ENCODE results near the gene PRIMA1. TPM values are rescaled to one million over a fixed set of nuclear protein-coding genes. Genes with fewer than 3 reads are reported as not detected.

Gene PRIMA1
- total and polyA plus RNA-seq, 7 experiments from 2014 or later, result not detected

GRCh38 chr14:93720076-93720815, 68.0 kb downstream of the PRIMA1 start:
- Histone ChIP-seq H3K4me1 (ENCODE audit: control insufficient read depth in 2 of 2, insufficient read depth in 2 of 2, low read length in 2 of 2) (no peaks in the 10 kb centered on the region), H3K36me3 (ENCODE audit: control insufficient read depth in 2 of 3, insufficient read depth in 3 of 3, low read length in 3 of 3) (no peaks in the 10 kb centered on the region), H3K27ac (ENCODE audit: low read depth, low read length) (no peak overlapping the region), H3K4me3 (ENCODE audit: low read length) (no peak overlapping the region), H3K9me3 (ENCODE audit: control insufficient read depth in 2 of 3, low read length in 3 of 3) (no peaks in the 10 kb centered on the region), H3K27me3 (ENCODE audit: control insufficient read depth in 2 of 2, insufficient read depth in 2 of 2, low read length in 2 of 2) (no peaks in the 10 kb centered on the region)
- intact Hi-C loops (cut with micrococcal nuclease), result no loop called here
- CTCF ChIA-PET, result no interaction called here
- Mint-ChIP-seq H3K9me3 (peaks cover 0 to 8% (median 0%) of the 10 kb centered on the region in 11 donors), H3K4me1 (peaks cover 0 to 5% (median 0%) of the 10 kb centered on the region in 7 donors), H3K27ac (no peak overlapping the region), H3K27me3 (peaks cover 0 to 8% (median 3%) of the 10 kb centered on the region in 5 donors), H3K4me3 (no peak overlapping the region), H3K36me3 (no peaks in the 10 kb centered on the region)
- no peak for ATAC-seq
- POLR2A ChIA-PET, result no interaction called here
- DNase-seq, result no peak

GRCh38 chr14:93719256-93719655, 69.0 kb downstream of the PRIMA1 start:
- Histone ChIP-seq H3K4me1 (ENCODE audit: control insufficient read depth in 2 of 2, insufficient read depth in 2 of 2, low read length in 2 of 2) (no peaks in the 10 kb centered on the region), H3K36me3 (ENCODE audit: control insufficient read depth in 2 of 3, insufficient read depth in 3 of 3, low read length in 3 of 3) (no peaks in the 10 kb centered on the region), H3K4me3 (ENCODE audit: low read length) (no peak overlapping the region), H3K9me3 (ENCODE audit: control insufficient read depth in 2 of 3, low read length in 3 of 3) (no peaks in the 10 kb centered on the region), H3K27ac (ENCODE audit: low read depth, low read length) (no peak overlapping the region), H3K27me3 (ENCODE audit: control insufficient read depth in 2 of 2, insufficient read depth in 2 of 2, low read length in 2 of 2) (no peaks in the 10 kb centered on the region)
- no peak for ATAC-seq
- Mint-ChIP-seq H3K9me3 (peaks cover 0 to 8% (median 0%) of the 10 kb centered on the region in 11 donors), H3K4me3 (no peak overlapping the region), H3K27me3 (peaks cover 0 to 18% (median 0%) of the 10 kb centered on the region in 5 donors), H3K4me1 (peaks cover 0 to 3% (median 0%) of the 10 kb centered on the region in 7 donors), H3K36me3 (no peaks in the 10 kb centered on the region), H3K27ac (no peak overlapping the region)
- DNase-seq, result no peak
- POLR2A ChIA-PET, result no interaction called here
- CTCF ChIA-PET, result no interaction called here
- intact Hi-C loops (cut with micrococcal nuclease), result no loop called here

GRCh38 chr14:93717668-93718320, 70.5 kb downstream of the PRIMA1 start:
- ChIA-PET CTCF (no interaction called here), POLR2A (no interaction called here)
- Histone ChIP-seq H3K4me3 (ENCODE audit: low read length) (no peak overlapping the region), H3K27me3 (ENCODE audit: control insufficient read depth in 2 of 2, insufficient read depth in 2 of 2, low read length in 2 of 2) (no peaks in the 10 kb centered on the region), H3K36me3 (ENCODE audit: control insufficient read depth in 2 of 3, insufficient read depth in 3 of 3, low read length in 3 of 3) (no peaks in the 10 kb centered on the region), H3K4me1 (ENCODE audit: control insufficient read depth in 2 of 2, insufficient read depth in 2 of 2, low read length in 2 of 2) (no peaks in the 10 kb centered on the region), H3K27ac (ENCODE audit: low read depth, low read length) (no peak overlapping the region), H3K9me3 (ENCODE audit: control insufficient read depth in 2 of 3, low read length in 3 of 3) (no peaks in the 10 kb centered on the region)
- DNase-seq (no peak), ATAC-seq (no peak)
- H3K4me1 Mint-ChIP-seq, result peaks cover 0 to 3% (median 0%) of the 10 kb centered on the region in 7 donors
- intact Hi-C loops (cut with micrococcal nuclease), result no loop called here
- peaks cover 0 to 8% (median 0%) of the 10 kb centered on the region in 11 donors for H3K9me3 Mint-ChIP-seq
- H3K36me3 Mint-ChIP-seq, result no peaks in the 10 kb centered on the region
- peaks cover 0 to 19% (median 4%) of the 10 kb centered on the region in 5 donors for H3K27me3 Mint-ChIP-seq
- no peak overlapping the region for H3K27ac Mint-ChIP-seq
- H3K4me3 Mint-ChIP-seq, result no peak overlapping the region

DNA sequence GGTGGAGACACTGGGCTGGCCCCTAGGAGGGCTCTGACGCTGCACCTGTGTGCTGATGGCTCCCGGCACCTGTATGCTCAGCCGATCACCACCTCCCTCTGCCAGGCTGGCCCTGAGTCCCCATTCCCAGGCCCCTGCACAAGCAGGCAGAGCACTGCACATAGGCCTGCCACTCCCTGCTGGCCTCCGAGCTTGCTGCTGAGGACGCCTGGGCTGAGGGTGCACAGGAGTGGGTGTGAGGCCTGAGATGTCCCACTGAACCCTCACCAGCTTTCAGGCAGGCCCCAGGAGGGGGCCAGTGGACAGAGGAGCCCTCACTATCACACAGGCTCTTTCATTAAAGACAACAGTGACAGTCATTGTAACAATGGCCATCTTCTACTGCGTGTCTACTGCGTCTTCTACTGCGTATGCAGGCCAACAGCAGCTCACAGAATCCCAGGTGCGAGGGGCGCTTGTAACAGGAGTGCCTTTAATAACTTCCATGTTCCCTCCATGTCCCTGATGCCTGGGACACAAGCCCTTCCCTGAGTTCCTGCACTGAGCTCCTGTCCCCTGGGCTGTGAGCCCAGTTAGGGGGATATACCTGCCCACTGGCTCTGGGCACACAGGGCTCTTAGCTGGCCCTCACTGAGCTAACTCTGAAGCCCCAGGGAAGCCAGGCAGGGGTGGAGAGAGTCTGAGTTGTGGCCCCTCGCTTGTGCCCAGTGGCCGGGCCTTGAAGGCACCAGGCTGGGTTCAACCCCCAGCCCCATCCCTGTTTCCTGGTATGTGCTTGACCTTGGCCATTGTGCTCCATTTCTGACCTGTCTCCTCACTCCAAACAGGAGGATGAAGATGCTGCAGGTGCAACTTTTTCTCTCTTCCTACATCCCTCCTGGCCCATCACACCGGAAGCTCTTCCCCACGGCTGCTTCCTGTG, 71.3 kb downstream of the PRIMA1 start:
- Histone ChIP-seq H3K27me3 (ENCODE audit: control insufficient read depth in 2 of 2, insufficient read depth in 2 of 2, low read length in 2 of 2) (no peaks in the 10 kb centered on the region), H3K4me3 (ENCODE audit: low read length) (no peak overlapping the region), H3K36me3 (ENCODE audit: control insufficient read depth in 2 of 3, insufficient read depth in 3 of 3, low read length in 3 of 3) (no peaks in the 10 kb centered on the region), H3K4me1 (ENCODE audit: control insufficient read depth in 2 of 2, insufficient read depth in 2 of 2, low read length in 2 of 2) (no peaks in the 10 kb centered on the region), H3K9me3 (ENCODE audit: control insufficient read depth in 2 of 3, low read length in 3 of 3) (no peaks in the 10 kb centered on the region), H3K27ac (ENCODE audit: low read depth, low read length) (no peak overlapping the region)
- Mint-ChIP-seq H3K4me1 (no peaks in the 10 kb centered on the region), H3K4me3 (no peak overlapping the region), H3K27me3 (peaks cover 0 to 19% (median 4%) of the 10 kb centered on the region in 5 donors), H3K27ac (no peak overlapping the region), H3K9me3 (peaks cover 0 to 4% (median 0%) of the 10 kb centered on the region in 11 donors), H3K36me3 (no peaks in the 10 kb centered on the region)
- ChIA-PET POLR2A (no interaction called here), CTCF (no interaction called here)
- ATAC-seq (no peak), DNase-seq (no peak)
- intact Hi-C loops (cut with micrococcal nuclease), result no loop called here

DNA sequence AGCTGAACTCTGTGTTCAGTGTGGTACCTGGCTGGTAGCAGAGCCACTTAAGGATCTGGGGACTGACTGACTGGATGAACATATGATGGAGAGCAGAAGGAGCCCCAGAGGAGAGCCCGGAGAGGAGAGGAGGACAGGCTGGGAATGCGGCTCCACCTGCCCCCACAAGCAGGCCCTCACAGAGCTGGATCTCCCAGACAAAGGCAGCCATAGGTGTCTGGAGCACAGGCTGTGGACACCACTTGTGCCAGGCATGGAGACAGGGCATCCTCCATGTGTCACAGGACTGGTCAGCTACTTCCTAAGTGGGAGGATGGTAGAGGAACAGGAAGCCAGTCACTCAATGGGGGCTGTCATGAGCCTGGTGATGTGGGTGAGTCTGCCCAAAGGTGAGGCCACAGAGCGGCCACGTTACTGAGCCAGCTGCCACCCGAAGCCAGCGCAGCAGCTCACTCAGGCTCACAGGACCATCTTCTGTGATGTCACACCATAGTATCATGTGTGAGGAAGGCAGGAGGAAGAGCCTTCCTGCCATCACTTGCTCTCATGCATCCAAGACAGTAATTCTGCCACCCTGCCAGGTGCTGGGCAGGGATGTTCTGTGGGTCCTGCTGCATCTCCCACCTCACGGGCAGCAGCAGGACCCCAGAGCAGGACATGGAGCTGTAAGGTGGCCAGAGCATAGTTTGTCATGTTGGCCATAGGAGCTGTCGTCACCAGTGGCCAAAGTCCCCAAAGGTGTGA, 72.1 kb downstream of the PRIMA1 start:
- Histone ChIP-seq H3K27ac (ENCODE audit: low read depth, low read length) (no peak overlapping the region), H3K9me3 (ENCODE audit: control insufficient read depth in 2 of 3, low read length in 3 of 3) (no peaks in the 10 kb centered on the region), H3K36me3 (ENCODE audit: control insufficient read depth in 2 of 3, insufficient read depth in 3 of 3, low read length in 3 of 3) (no peaks in the 10 kb centered on the region), H3K27me3 (ENCODE audit: control insufficient read depth in 2 of 2, insufficient read depth in 2 of 2, low read length in 2 of 2) (no peaks in the 10 kb centered on the region), H3K4me3 (ENCODE audit: low read length) (no peak overlapping the region), H3K4me1 (ENCODE audit: control insufficient read depth in 2 of 2, insufficient read depth in 2 of 2, low read length in 2 of 2) (no peaks in the 10 kb centered on the region)
- ATAC-seq (no peak), DNase-seq (no peak)
- Mint-ChIP-seq H3K4me3 (no peak overlapping the region), H3K36me3 (no peaks in the 10 kb centered on the region), H3K9me3 (peaks cover 0 to 1% (median 0%) of the 10 kb centered on the region in 11 donors), H3K4me1 (no peaks in the 10 kb centered on the region), H3K27me3 (peaks cover 0 to 19% (median 4%) of the 10 kb centered on the region in 5 donors), H3K27ac (no peak overlapping the region)
- ChIA-PET CTCF (no interaction called here), POLR2A (no interaction called here)
- intact Hi-C loops (cut with micrococcal nuclease), result no loop called here

DNA sequence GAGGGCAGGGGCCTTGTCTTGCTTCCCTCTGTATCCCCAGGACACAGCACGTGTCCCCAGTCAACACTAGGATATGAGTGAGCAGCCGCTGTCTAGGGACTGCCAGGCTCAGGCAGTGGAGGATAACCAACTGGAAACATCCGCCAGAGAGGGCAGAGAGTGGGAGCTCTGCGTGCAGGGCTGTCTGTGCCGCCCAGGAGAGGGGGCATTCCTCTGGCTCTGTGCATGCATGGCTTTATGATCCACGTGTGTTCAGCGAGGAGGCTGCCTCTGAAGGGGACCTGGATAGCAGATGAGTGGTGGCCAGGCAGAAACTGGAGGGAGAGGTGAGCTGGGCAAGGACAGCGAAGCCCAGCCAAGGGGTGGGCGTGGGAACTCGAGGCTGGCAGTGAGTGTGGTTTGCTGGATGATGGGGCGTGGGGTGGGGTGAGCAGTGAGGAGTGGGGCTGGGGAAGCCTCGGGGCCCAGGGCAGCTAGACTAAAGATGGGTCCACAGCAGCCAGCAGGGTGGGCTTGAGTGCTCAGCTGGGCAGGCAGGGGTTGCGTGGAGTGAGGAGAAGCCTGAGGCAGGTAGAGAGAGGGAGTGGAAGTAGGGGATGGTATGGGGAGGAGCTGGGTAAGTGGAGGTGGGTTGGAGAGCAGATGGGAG, 72.9 kb downstream of the PRIMA1 start:
- Mint-ChIP-seq H3K27me3 (peaks cover 0 to 19% (median 4%) of the 10 kb centered on the region in 5 donors), H3K27ac (no peak overlapping the region), H3K4me3 (no peak overlapping the region), H3K36me3 (no peaks in the 10 kb centered on the region), H3K9me3 (peaks cover 0 to 1% (median 0%) of the 10 kb centered on the region in 11 donors), H3K4me1 (no peaks in the 10 kb centered on the region)
- H3K4me3 ChIP-seq (ENCODE audit: low read length), result no peak overlapping the region
- no peak for ATAC-seq
- no peak overlapping the region for H3K27ac ChIP-seq (ENCODE audit: low read depth, low read length)
- CTCF ChIA-PET, result no interaction called here
- POLR2A ChIA-PET, result no interaction called here
- DNase-seq, result no peak
- no peaks in the 10 kb centered on the region for H3K9me3 ChIP-seq (ENCODE audit: control insufficient read depth in 2 of 3, low read length in 3 of 3)
- H3K27me3 ChIP-seq (ENCODE audit: control insufficient read depth in 2 of 2, insufficient read depth in 2 of 2, low read length in 2 of 2), result no peaks in the 10 kb centered on the region
- H3K4me1 ChIP-seq (ENCODE audit: control insufficient read depth in 2 of 2, insufficient read depth in 2 of 2, low read length in 2 of 2), result no peaks in the 10 kb centered on the region
- no peaks in the 10 kb centered on the region for H3K36me3 ChIP-seq (ENCODE audit: control insufficient read depth in 2 of 3, insufficient read depth in 3 of 3, low read length in 3 of 3)
- intact Hi-C loops (cut with micrococcal nuclease), result no loop called here

Measured in naive thymus-derived CD4-positive, alpha-beta T cell (primary cell).